ENCODE data around the gene CREB3L4. TPM values are rescaled to one million over a fixed set of nuclear protein-coding genes. Genes with fewer than 3 reads are reported as not detected.
"Not testable (repeated sequence)": the region's sequence is repeated elsewhere in the genome, so short reads cannot be mapped to it uniquely, and the experiment has no call there.

CREB3L4 gene
- total RNA-seq, 1 donor from 2014 or later = 7.4 TPM

DNA sequence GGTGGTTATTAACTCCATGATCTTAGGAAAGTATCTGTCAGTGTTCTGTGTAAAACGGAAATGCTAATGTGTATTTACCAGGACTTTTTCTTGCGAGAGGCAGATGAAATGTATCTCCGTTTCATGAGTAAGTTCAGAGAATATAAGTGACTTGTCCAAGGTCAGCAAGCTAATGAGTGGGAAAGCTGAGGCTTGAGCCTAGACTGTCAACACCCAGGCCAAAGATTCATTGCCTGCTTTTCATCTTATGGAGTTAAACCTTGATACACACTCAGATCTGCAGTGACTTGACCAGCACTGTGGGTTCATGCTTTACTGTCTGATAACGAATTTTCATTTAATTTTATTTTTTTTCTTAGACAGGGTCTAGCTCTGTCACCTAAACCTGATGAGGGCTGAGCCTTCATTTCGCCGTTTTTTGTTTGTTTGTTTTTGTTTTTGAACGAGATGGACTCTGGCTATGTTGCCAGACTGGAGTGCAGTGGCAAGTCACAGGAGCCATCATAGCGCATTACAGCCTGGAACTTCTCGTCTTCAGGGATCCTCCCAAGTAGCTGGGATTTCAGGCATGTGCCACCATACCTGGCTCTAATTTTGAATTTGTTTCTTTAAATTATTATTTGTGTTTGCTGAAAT, 10.7 kb downstream of the CREB3L4 start:
- intact Hi-C loops (cut with micrococcal nuclease) = loop anchor here (5.0 kb wide), 1 partner anchor 181 kb away; no protein-coding TSS in a partner anchor

DNA sequence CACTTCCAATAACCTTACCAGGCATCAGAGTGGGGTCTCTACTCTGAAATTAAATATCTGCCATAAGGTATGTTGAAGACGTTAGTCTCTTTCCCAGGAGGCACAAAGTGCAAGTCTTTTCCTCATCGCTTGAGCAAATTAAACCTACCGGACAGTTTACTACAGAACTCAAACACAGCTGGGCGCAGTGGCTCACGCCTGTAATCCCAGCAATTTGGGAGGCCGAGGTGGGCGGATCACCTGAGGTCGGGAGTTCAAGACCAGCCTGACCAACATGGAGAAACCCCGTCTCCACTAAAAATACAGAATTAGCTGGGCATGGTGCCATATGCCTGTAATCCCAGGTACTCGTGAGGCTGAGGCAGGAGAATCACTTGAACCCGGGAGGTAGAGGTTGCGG, 11.4 kb downstream of the CREB3L4 start:
- intact Hi-C loops (cut with micrococcal nuclease) = loop anchor here (5.0 kb wide), 1 partner anchor 182 kb away; no protein-coding TSS in a partner anchor

GRCh38 chr1:153981735-153982134, 14.0 kb downstream of the CREB3L4 start:
- intact Hi-C loops (cut with micrococcal nuclease) = not testable (repeated sequence)

DNA sequence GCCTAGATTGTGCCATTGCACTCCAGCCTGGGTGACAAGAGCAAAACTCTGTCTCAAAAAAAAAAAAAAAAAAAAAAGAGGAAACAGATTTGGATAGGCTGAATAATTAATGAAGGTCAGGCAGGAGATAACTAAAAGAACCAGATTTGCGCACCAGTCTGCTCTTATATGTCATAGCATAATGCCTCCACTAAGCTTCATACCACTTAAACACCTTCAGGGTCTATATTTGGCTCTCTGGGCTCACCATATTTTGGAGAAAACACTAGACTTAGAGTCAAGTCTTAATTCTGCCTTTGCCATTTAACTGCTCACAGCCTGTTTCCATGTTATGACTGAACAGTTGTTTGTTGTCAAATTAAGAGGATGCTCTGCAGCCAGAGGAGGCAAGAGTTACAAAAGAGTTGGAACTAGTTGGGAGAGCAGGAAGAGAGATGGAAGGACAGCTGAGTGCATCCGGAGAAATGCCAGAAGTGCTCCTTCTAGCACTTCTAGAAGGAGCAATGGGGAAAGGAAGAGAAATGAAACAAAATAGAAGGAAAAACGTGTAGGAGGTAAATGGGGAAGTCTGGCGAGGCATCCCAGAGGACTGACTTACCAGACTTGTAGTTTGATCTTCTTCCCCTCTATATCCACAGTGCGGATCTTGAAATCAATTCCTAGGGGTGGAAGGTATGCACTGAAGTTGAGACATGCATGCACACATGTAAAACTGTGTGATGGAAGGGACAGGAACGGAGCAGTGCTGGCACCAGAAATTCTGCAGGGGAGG, 16.6 kb downstream of the CREB3L4 start:
- intact Hi-C loops (cut with micrococcal nuclease) = no loop called here

- intact Hi-C loops (cut with micrococcal nuclease) = no loop called here
Observed at GRCh38 chr1:153985341-153985912, 17.7 kb downstream of the CREB3L4 start.

DNA sequence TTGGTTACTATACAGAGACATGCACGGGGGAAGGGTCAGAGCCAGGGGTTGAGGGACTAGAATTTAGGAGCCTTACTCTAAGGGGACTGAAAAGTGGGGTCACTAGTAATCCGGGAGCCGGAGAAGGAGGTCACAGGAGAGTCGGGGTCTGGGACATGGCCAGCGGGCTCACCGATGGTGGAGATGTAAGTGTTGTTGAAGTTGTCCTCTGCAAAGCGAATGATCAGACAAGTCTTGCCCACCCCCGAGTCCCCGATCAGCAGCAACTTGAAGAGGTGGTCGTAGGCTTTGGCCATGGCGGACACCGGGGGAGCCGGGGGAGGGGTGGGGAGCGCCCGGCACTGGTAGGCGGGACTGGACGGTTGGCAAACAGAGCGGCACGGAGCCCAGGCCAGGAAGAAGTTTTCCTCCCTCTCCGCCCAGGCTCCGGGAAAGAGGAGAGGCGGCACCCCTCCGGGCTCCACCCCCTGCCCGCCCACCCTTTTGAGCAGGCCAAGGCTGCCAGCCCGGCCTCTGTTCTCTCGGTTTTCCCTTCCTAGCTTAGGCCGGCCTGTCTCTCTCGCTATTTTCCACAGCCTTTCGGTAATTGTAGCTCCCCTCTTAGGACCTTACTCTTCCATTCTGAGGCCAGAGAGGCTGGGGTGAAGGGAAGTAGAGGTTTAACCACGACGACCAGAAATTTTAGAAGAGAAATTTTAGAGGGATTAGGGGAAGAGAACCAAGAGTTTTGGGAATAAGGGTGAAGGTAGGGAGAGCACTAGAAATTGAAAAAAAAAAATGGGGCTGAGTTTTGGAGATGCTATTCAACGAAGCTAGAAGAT, 18.4 kb downstream of the CREB3L4 start, which contains the start of gene RAB13:
RAB13 (minus strand) TSS at position 399 of the 821 bp plus-strand sequence; CDS start at position 296, 103 bp downstream.
- intact Hi-C loops (cut with micrococcal nuclease) = loop anchor here (1.0 to 2.0 kb wide), 3 partner anchors 165 to 315 kb away; partner anchors contain the start of gene ILF2

DNA sequence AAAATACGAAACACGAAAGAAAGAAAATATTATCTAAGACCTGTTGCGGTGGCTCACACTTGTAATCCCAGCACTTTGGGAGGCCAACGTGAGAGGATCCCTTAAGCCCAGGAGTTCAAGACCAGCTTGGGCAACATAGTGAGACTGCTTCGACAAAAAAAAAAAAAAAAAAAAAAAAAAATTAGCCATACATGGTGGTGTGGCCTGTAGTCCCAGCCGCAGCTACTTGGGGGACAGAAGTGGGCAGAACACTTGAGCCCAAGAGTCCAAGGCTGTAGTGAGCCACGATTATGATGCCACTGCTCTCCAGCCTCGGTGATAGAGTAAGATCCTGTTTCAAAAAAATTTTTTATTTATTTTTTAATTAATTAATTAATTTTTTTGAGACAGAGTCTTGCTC, 19.9 kb downstream of the CREB3L4 start:
- intact Hi-C loops (cut with micrococcal nuclease) = loop anchor here (2.0 kb wide), 1 partner anchor 317 kb away; the partner anchor contains the start of gene ILF2

- intact Hi-C loops (cut with micrococcal nuclease) = loop anchor here (1.0 to 10.0 kb wide), 10 partner anchors 13 to 354 kb away; partner anchors contain the start of genes CRTC2, HAX1, JTB and NPR1
Observed at GRCh38 chr1:153990468-153991150, 22.9 kb downstream of the CREB3L4 start, which contains the start of gene RPS27. Gene RPS27, plus strand, starts transcription at chr1:153990762. Its CDS starts 35 bp downstream, at chr1:153990797.

DNA sequence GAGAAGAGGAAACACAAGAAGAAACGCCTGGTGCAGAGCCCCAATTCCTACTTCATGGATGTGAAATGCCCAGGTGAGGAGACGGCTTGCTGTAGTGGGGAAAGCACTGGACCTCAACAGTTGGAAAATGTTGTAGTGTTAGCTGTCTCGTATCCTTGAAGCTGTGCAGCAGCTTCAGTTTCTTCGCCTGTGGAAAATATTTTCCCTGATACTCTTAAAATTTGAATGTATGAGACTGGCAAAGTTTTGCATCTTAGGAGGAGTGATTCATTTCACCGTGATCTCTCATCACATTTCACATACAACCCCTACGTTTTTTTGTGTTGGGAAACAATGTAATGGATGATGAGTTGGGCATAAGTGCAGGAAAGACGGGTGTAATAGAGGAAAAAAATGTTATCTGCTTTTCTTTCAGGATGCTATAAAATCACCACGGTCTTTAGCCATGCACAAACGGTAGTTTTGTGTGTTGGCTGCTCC, 23.5 kb downstream of the CREB3L4 start:
- intact Hi-C loops (cut with micrococcal nuclease) = loop anchor here (2.0 to 10.0 kb wide), 5 partner anchors 168 to 354 kb away; partner anchors contain the start of genes HAX1 and NPR1

DNA sequence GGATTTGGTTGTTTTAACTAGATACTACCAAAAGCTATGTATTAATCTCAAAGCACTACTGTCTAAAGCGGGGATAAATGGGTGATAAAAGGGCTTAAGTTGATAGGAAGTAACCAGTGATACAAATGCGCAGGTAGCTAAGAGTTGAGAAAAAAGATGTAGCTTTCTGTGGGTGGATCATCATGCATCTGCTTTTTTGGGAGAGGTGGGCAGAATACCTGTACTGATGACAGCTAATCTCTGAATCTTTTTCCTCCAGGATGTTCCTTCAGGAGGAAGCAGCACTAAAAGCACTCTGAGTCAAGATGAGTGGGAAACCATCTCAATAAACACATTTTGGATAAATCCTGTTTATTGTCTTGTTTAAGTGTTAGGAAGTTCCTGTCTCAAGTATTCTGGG, 24.1 kb downstream of the CREB3L4 start:
- intact Hi-C loops (cut with micrococcal nuclease) = loop anchor here (2.0 to 10.0 kb wide), 5 partner anchors 167 to 353 kb away; partner anchors contain the start of genes HAX1 and NPR1

GRCh38 chr1:153995202-153995601, 27.5 kb downstream of the CREB3L4 start:
- intact Hi-C loops (cut with micrococcal nuclease) = loop anchor here (10.0 kb wide), 1 partner anchor 350 kb away; no protein-coding TSS in a partner anchor

- intact Hi-C loops (cut with micrococcal nuclease) = loop anchor here (10.0 kb wide), 1 partner anchor 349 kb away; no protein-coding TSS in a partner anchor
Observed at GRCh38 chr1:153995640-153996039, 27.9 kb downstream of the CREB3L4 start.

DNA sequence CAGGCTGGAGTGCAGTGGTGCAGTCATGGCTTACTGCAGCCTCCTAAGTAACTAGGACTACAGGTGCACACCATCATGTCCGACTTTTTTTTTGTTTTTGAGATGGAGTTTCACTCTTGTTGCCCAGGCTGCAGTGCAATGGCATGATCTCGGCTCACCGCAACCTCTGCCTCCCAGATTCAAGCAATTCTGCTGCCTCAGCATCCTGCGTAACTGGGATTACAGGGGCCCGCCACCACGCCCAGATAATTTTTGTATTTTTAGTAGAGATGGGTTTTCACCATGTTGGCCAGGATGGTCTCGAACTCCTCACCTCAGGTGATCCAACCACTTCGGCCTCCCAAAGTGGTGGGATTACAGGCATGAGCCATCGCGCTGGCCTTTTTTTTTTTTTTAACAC, 29.2 kb downstream of the CREB3L4 start:
- intact Hi-C loops (cut with micrococcal nuclease) = loop anchor here (10.0 kb wide), 1 partner anchor 348 kb away; no protein-coding TSS in a partner anchor

- intact Hi-C loops (cut with micrococcal nuclease) = no loop called here
Observed at GRCh38 chr1:154000420-154000819, 32.7 kb downstream of the CREB3L4 start.

DNA sequence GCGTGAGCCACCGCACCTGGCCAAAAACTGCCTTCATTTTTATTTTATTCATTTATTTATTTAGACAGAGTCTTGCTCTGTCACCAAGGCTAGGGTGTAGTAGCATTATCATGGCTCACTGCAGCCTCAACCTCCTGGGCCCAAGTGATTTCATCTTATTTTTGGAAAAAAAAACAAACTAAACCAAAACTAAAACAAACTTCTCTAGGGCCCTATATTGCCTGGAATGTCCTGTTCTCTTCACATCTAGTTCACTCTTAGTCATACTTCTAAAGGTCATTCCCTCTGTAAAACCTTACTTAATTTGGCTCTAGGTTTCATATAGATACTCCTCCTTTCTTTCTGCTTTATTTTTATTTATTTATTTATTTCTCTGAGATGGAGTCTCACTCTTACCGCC, 38.4 kb downstream of the CREB3L4 start:
- intact Hi-C loops (cut with micrococcal nuclease) = no loop called here

- intact Hi-C loops (cut with micrococcal nuclease) = no loop called here
Observed at GRCh38 chr1:154012129-154012528, 44.4 kb downstream of the CREB3L4 start.

DNA sequence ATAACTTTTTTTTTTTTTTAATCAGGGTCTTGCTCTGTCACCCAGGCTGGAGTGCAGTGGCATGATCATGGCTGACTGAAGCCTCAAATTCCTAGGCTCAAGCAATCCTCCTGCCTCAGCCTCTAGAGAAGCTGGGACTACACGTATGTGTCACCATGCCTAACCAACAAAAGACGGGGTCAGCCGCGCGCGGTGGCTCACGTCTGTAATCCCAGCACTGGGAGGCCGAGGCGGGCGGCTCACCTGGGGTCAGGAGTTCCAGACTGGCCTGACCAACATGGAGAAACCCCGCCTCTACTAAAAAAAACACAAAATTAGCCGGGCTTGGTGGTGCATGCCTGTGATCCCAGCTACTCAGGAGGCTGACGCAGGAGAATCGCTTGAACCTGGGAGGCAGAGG, 44.8 kb downstream of the CREB3L4 start:
- intact Hi-C loops (cut with micrococcal nuclease) = not testable (repeated sequence)

DNA sequence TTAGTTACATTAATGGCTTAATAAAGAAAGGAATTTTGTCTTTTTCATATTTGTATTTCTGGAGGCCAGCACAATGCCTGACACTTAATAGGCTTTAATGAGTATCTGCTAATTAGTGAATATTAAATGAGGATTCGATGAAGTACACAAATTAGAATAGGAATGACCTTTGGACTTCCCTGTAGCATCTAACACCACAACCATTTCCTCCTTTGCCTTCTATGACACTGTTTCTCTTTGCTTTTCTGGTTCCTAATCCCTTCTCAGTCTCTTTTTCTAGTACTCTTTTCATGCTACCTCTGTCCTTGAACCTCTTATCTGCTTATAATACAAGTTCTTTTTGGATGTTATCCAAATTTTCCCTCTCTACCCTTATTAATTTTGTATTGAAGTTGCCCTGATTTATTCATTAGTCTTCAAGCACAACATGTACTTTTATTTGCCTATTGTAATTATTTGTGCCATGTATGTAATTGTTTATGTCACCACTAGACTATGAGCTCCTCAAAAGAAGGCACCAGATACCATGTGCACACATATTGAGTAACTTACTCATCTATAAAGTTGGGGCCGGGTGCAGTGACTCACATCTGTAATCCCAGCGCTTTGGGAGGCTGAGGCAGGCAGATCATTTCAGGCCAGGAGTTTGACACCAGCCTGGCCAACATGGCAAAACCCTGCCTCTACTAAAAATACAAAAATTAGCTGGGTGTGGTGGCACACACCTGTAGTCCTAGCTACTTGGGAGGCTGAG, 46.6 kb downstream of the CREB3L4 start:
- intact Hi-C loops (cut with micrococcal nuclease) = no loop called here

GRCh38 chr1:154019269-154019668, 51.6 kb downstream of the CREB3L4 start:
- intact Hi-C loops (cut with micrococcal nuclease) = no loop called here
